ENCODE data around the gene CBX4.
A peak's percentile ranks its signal among the peaks of the same experiment; 100 is the strongest.

Gene CBX4

GRCh38 chr17:79833744-79834564 lies 5.3 kb downstream of the CBX4 start:
- H3K4me2 ChIP-seq (ENCODE audit: low read length): no peak overlapping the region
- H3K18ac ChIP-seq (ENCODE audit: low read length): no peak overlapping the region
- no peak overlapping the region for H2BK120ac ChIP-seq (ENCODE audit: low read depth, low read length)
- no peak overlapping the region for H3K4me3 ChIP-seq (ENCODE audit: low read length)
- no peak overlapping the region for H2BK5ac ChIP-seq (ENCODE audit: low read length)
- H3K36me3 ChIP-seq (ENCODE audit: control insufficient read depth, insufficient read depth, low read length): no peaks in the 10 kb centered on the region
- no peak overlapping the region for H4K5ac ChIP-seq (ENCODE audit: low read length)
- no peak overlapping the region for H3K27ac ChIP-seq (ENCODE audit: low read depth, low read length)
- no peak overlapping the region for H2AK5ac ChIP-seq (ENCODE audit: low read length)
- no peak overlapping the region for H3K56ac ChIP-seq (ENCODE audit: low read length)
- H3K27me3 ChIP-seq (ENCODE audit: insufficient read depth, low read length, poor library complexity): peaks cover 33% of the 10 kb centered on the region
- no peak for DNase-seq
- no peak overlapping the region for H3K4ac ChIP-seq (ENCODE audit: low read depth, low read length)
- WGBS (ENCODE audit: extremely low coverage, insufficient coverage, low lambda C conversion rate): no CpG with 5 or more reads among the region's 83 CpGs
- H3K79me1 ChIP-seq (ENCODE audit: low read length): no peaks in the 10 kb centered on the region
- no peaks in the 10 kb centered on the region for H3K79me2 ChIP-seq (ENCODE audit: control insufficient read depth, insufficient read depth, low read length)
- H4K8ac ChIP-seq (ENCODE audit: low read depth, low read length): no peak overlapping the region
- H3K23ac ChIP-seq (ENCODE audit: low read length): no peak overlapping the region
- H3K4me1 ChIP-seq (ENCODE audit: control insufficient read depth, low read depth, low read length): peaks cover 16% of the 10 kb centered on the region
- H2BK15ac ChIP-seq (replicated peaks; ENCODE audit: low read depth): no peak overlapping the region
- no peak overlapping the region for H3K9ac ChIP-seq (ENCODE audit: low read length)

GRCh38 chr17:79833110-79833450 lies 6.2 kb downstream of the CBX4 start:
- Histone ChIP-seq H3K18ac (ENCODE audit: low read length) (no peak overlapping the region), H3K79me2 (ENCODE audit: control insufficient read depth, insufficient read depth, low read length) (no peaks in the 10 kb centered on the region), H3K56ac (ENCODE audit: low read length) (no peak overlapping the region), H2AK5ac (ENCODE audit: low read length) (no peak overlapping the region), H3K4me2 (ENCODE audit: low read length) (no peak overlapping the region), H3K27me3 (ENCODE audit: insufficient read depth, low read length, poor library complexity) (peaks cover 33% of the 10 kb centered on the region), H2BK120ac (ENCODE audit: low read depth, low read length) (no peak overlapping the region), H3K36me3 (ENCODE audit: control insufficient read depth, insufficient read depth, low read length) (no peaks in the 10 kb centered on the region), H2BK15ac (replicated peaks; ENCODE audit: low read depth) (no peak overlapping the region), H3K27ac (ENCODE audit: low read depth, low read length) (no peak overlapping the region), H3K23ac (ENCODE audit: low read length) (no peak overlapping the region), H2BK5ac (ENCODE audit: low read length) (no peak overlapping the region), H3K4ac (ENCODE audit: low read depth, low read length) (no peak overlapping the region), H3K4me1 (ENCODE audit: control insufficient read depth, low read depth, low read length) (peaks cover 16% of the 10 kb centered on the region), H3K4me3 (ENCODE audit: low read length) (no peak overlapping the region), H4K5ac (ENCODE audit: low read length) (no peak overlapping the region), H3K9ac (ENCODE audit: low read length) (no peak overlapping the region), H3K79me1 (ENCODE audit: low read length) (no peaks in the 10 kb centered on the region), H4K8ac (ENCODE audit: low read depth, low read length) (no peak overlapping the region)
- WGBS (ENCODE audit: extremely low coverage, insufficient coverage, low lambda C conversion rate): no CpG with 5 or more reads among the region's 7 CpGs
- no peak for DNase-seq

GRCh38 chr17:79832218-79833109 lies 6.8 kb downstream of the CBX4 start:
- H3K79me1 ChIP-seq (ENCODE audit: low read length): no peaks in the 10 kb centered on the region
- no peak overlapping the region for H3K23ac ChIP-seq (ENCODE audit: low read length)
- no peak overlapping the region for H4K8ac ChIP-seq (ENCODE audit: low read depth, low read length)
- H3K4ac ChIP-seq (ENCODE audit: low read depth, low read length): no peak overlapping the region
- H3K79me2 ChIP-seq (ENCODE audit: control insufficient read depth, insufficient read depth, low read length): no peaks in the 10 kb centered on the region
- no CpG with 5 or more reads among the region's 72 CpGs for WGBS (ENCODE audit: extremely low coverage, insufficient coverage, low lambda C conversion rate)
- H3K56ac ChIP-seq (ENCODE audit: low read length): peak overlapping the region; percentile 60
- no peak overlapping the region for H3K4me3 ChIP-seq (ENCODE audit: low read length)
- H3K27ac ChIP-seq (ENCODE audit: low read depth, low read length): no peak overlapping the region
- no peak overlapping the region for H2AK5ac ChIP-seq (ENCODE audit: low read length)
- peaks cover 33% of the 10 kb centered on the region for H3K27me3 ChIP-seq (ENCODE audit: insufficient read depth, low read length, poor library complexity)
- no peak overlapping the region for H4K5ac ChIP-seq (ENCODE audit: low read length)
- no peaks in the 10 kb centered on the region for H3K36me3 ChIP-seq (ENCODE audit: control insufficient read depth, insufficient read depth, low read length)
- no peak overlapping the region for H3K9ac ChIP-seq (ENCODE audit: low read length)
- peak overlapping the region; percentile 27 for H3K4me2 ChIP-seq (ENCODE audit: low read length)
- H2BK120ac ChIP-seq (ENCODE audit: low read depth, low read length): no peak overlapping the region
- H2BK5ac ChIP-seq (ENCODE audit: low read length): no peak overlapping the region
- no peak overlapping the region for H2BK15ac ChIP-seq (replicated peaks; ENCODE audit: low read depth)
- DNase-seq: no peak
- peaks cover 11% of the 10 kb centered on the region for H3K4me1 ChIP-seq (ENCODE audit: control insufficient read depth, low read depth, low read length)
- H3K18ac ChIP-seq (ENCODE audit: low read length): peak overlapping the region; percentile 54

- Histone ChIP-seq H4K5ac (ENCODE audit: low read length) (no peak overlapping the region), H3K56ac (ENCODE audit: low read length) (peak overlapping the region; percentile 60), H3K4me3 (ENCODE audit: low read length) (no peak overlapping the region), H3K79me1 (ENCODE audit: low read length) (no peaks in the 10 kb centered on the region), H4K8ac (ENCODE audit: low read depth, low read length) (no peak overlapping the region), H2BK120ac (ENCODE audit: low read depth, low read length) (no peak overlapping the region), H3K36me3 (ENCODE audit: control insufficient read depth, insufficient read depth, low read length) (no peaks in the 10 kb centered on the region), H3K4me1 (ENCODE audit: control insufficient read depth, low read depth, low read length) (peaks cover 5% of the 10 kb centered on the region), H2BK15ac (replicated peaks; ENCODE audit: low read depth) (no peak overlapping the region), H3K4ac (ENCODE audit: low read depth, low read length) (no peak overlapping the region), H2BK5ac (ENCODE audit: low read length) (no peak overlapping the region), H3K23ac (ENCODE audit: low read length) (no peak overlapping the region), H3K18ac (ENCODE audit: low read length) (peak overlapping the region; percentile 54), H3K27me3 (ENCODE audit: insufficient read depth, low read length, poor library complexity) (peaks cover 31% of the 10 kb centered on the region), H3K79me2 (ENCODE audit: control insufficient read depth, insufficient read depth, low read length) (no peaks in the 10 kb centered on the region), H3K27ac (ENCODE audit: low read depth, low read length) (no peak overlapping the region), H3K9ac (ENCODE audit: low read length) (peak overlapping the region; percentile 15), H3K4me2 (ENCODE audit: low read length) (no peak overlapping the region), H2AK5ac (ENCODE audit: low read length) (no peak overlapping the region)
- no CpG with 5 or more reads among the region's 33 CpGs for WGBS (ENCODE audit: extremely low coverage, insufficient coverage, low lambda C conversion rate)
- no peak for DNase-seq
Observed at GRCh38 chr17:79831265-79832217, 7.7 kb downstream of the CBX4 start.

GRCh38 chr17:79830763-79831264 lies 8.4 kb downstream of the CBX4 start:
- Histone ChIP-seq H3K23ac (ENCODE audit: low read length) (no peak overlapping the region), H3K27ac (ENCODE audit: low read depth, low read length) (no peak overlapping the region), H2BK120ac (ENCODE audit: low read depth, low read length) (no peak overlapping the region), H2BK15ac (replicated peaks; ENCODE audit: low read depth) (no peak overlapping the region), H3K4ac (ENCODE audit: low read depth, low read length) (no peak overlapping the region), H3K9ac (ENCODE audit: low read length) (no peak overlapping the region), H3K79me1 (ENCODE audit: low read length) (no peaks in the 10 kb centered on the region), H3K4me2 (ENCODE audit: low read length) (no peak overlapping the region), H3K4me1 (ENCODE audit: control insufficient read depth, low read depth, low read length) (peaks cover 3% of the 10 kb centered on the region), H3K18ac (ENCODE audit: low read length) (no peak overlapping the region), H2BK5ac (ENCODE audit: low read length) (no peak overlapping the region), H3K4me3 (ENCODE audit: low read length) (no peak overlapping the region), H4K5ac (ENCODE audit: low read length) (no peak overlapping the region), H2AK5ac (ENCODE audit: low read length) (no peak overlapping the region), H3K79me2 (ENCODE audit: control insufficient read depth, insufficient read depth, low read length) (no peaks in the 10 kb centered on the region), H3K36me3 (ENCODE audit: control insufficient read depth, insufficient read depth, low read length) (no peaks in the 10 kb centered on the region), H4K8ac (ENCODE audit: low read depth, low read length) (no peak overlapping the region), H3K27me3 (ENCODE audit: insufficient read depth, low read length, poor library complexity) (peaks cover 31% of the 10 kb centered on the region), H3K56ac (ENCODE audit: low read length) (no peak overlapping the region)
- no CpG with 5 or more reads among the region's 8 CpGs for WGBS (ENCODE audit: extremely low coverage, insufficient coverage, low lambda C conversion rate)
- DNase-seq: no peak
